Caki2 (cell line): ENCODE results near the gene GNAI3. TPM values are rescaled to one million over a fixed set of nuclear protein-coding genes. Genes with fewer than 3 reads are reported as not detected.

Experiments used
- DNase-seq: peaks from one replicate; pipeline ENCODE4 v3.0.0-alpha.2; 2015; ENCODE audit warnings: low read depth
- in situ Hi-C: cut with HindIII; loops from 2 replicates; pipeline ENCODE4 v1.10.0; 2016; ENCODE audit warnings: low sequenced_read_pairs, low pct_unique_long_range_greater_than_20kb, mixed read lengths
- total RNA-seq: library from RNA; depleted of rRNA; stranded (reverse); fragments of >200 nt; shearing (Covaris generic); gene quantifications from 2 replicates; pipeline ENCODE4 v1.2.3, GENCODE V29; 2014; ENCODE audit warnings: low replicate concordance

Gene GNAI3
- total RNA-seq, 1 experiment from 2014 or later: 5.0 TPM

- in situ Hi-C loops: no loop called here
Measured at GRCh38 chr1:109521002-109521951, 27.1 kb upstream of the GNAI3 start.

GRCh38 chr1:109522026-109522425 is 26.4 kb upstream of the GNAI3 start:
- in situ Hi-C loops: no loop called here

More at GRCh38 chr1:109521002-109521951, 27.1 kb upstream of the GNAI3 start:
- no peak for DNase-seq

GRCh38 chr1:109523706-109524105 is 24.7 kb upstream of the GNAI3 start:
- in situ Hi-C loops: no loop called here
- no peak for DNase-seq

More at GRCh38 chr1:109522026-109522425, 26.4 kb upstream of the GNAI3 start:
- no peak for DNase-seq

- in situ Hi-C loops: no loop called here
Measured at GRCh38 chr1:109527098-109527811, 21.2 kb upstream of the GNAI3 start.

GRCh38 chr1:109527846-109528695 is 20.3 kb upstream of the GNAI3 start:
- no peak for DNase-seq
- in situ Hi-C loops: no loop called here

More at GRCh38 chr1:109527098-109527811, 21.2 kb upstream of the GNAI3 start:
- DNase-seq: no peak

GRCh38 chr1:109528712-109529111 is 19.7 kb upstream of the GNAI3 start:
- in situ Hi-C loops: no loop called here

GRCh38 chr1:109529881-109530456 is 18.4 kb upstream of the GNAI3 start:
- no peak for DNase-seq
- in situ Hi-C loops: no loop called here

More at GRCh38 chr1:109528712-109529111, 19.7 kb upstream of the GNAI3 start:
- no peak for DNase-seq

- DNase-seq: no peak
- in situ Hi-C loops: no loop called here
Measured at GRCh38 chr1:109530457-109531087, 17.8 kb upstream of the GNAI3 start.

GRCh38 chr1:109531380-109531779 is 17.0 kb upstream of the GNAI3 start:
- in situ Hi-C loops: no loop called here

GRCh38 chr1:109531826-109532364 is 16.5 kb upstream of the GNAI3 start:
- DNase-seq: peak; percentile 22
- in situ Hi-C loops: no loop called here

More at GRCh38 chr1:109531380-109531779, 17.0 kb upstream of the GNAI3 start:
- DNase-seq: no peak

GRCh38 chr1:109532365-109533136 is 15.9 kb upstream of the GNAI3 start:
- DNase-seq: peak; percentile 49
- in situ Hi-C loops: no loop called here

GRCh38 chr1:109534307-109534858 is 14.0 kb upstream of the GNAI3 start:
- in situ Hi-C loops: no loop called here
- DNase-seq: no peak

- in situ Hi-C loops: no loop called here
- no peak for DNase-seq
Measured at GRCh38 chr1:109535481-109535880, 12.9 kb upstream of the GNAI3 start.

GRCh38 chr1:109535971-109536491 is 12.4 kb upstream of the GNAI3 start:
- in situ Hi-C loops: no loop called here

GRCh38 chr1:109537450-109538178 is 10.8 kb upstream of the GNAI3 start:
- in situ Hi-C loops: no loop called here
- DNase-seq: no peak

More at GRCh38 chr1:109535971-109536491, 12.4 kb upstream of the GNAI3 start:
- DNase-seq: no peak
